Glomerular endothelial cell (primary cell): ENCODE data around the gene ARSI. TPM values are rescaled to one million over a fixed set of nuclear protein-coding genes. Genes with fewer than 3 reads are reported as not detected.

Experiments used
- DNase-seq: peaks from one replicate; pipeline ENCODE4 v3.0.0-alpha.2; 2011; ENCODE audit warnings: low read depth, low spot score; ENCODE audit errors: extremely low read depth
- total RNA-seq: library from RNA; depleted of rRNA; stranded (reverse); fragments of >200 nt; gene quantifications from 2 replicates; pipeline ENCODE4 v1.2.3, GENCODE V29; 2015

The ARSI gene
- total RNA-seq, 1 donor from 2014 or later, result 5.3 TPM

GRCh38 chr5:150327139-150327538 is 24.4 kb upstream of the ARSI start:
- DNase-seq, result no peak

DNA sequence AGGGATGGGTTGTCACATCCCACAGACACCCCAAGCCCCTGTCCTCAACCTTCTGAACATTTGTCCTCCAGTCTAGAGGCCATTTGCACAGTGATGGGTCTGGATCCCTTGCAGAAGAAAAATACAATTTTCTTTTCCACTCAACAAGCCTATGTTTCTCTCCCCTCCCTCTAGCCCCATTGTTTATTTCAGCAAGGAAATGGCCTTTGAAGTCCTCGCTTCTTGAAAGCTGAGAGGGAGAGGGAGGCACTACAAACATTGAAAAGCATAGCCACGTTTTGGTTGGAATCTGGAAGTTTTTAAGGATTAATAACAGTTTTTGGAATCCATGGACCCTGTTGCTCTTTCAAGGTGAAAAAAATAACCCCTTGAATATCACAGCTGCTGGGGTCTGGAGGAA is 24.0 kb upstream of the ARSI start:
- DNase-seq, result no peak

DNA sequence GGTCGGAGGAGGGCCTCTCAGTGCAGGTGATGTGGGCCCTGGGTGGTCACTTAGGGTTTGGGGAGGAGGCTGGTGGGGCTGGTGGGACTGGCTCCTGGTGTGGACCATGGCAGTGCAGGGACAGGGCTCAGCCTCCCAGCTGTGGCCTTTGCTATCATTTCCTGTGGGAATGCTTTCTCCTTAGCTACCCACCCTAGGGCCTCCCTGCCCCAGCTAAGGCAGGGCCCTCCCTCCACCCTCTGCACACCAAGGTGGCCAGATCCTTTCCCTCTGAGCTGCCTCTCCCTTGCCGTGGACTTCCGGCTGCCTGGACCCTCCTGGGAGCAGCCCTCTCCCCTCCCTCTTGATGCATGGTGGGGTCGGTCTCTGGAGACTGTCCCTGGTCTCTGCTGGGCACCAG is 22.7 kb upstream of the ARSI start:
- no peak for DNase-seq

- DNase-seq, result no peak
Measured at GRCh38 chr5:150323819-150324218, 21.1 kb upstream of the ARSI start.

DNA sequence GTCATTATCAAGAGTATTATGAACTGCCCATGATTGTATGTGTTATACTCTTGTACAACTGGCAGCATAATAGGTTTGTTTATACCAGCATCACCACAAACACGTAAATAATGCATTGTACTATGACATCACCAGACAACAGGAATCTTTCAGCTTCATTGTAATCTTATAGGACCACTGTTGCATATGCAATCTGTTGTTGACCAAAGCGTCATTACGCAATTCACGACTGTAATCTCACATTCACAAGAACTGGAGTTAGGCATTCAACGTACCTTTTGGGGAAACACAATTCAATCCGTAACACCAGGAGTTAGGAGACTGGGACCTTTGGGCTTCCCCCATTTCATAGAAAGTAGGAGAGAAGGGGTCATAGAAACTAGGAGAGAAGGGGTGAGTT is 20.4 kb upstream of the ARSI start:
- no peak for DNase-seq

DNA sequence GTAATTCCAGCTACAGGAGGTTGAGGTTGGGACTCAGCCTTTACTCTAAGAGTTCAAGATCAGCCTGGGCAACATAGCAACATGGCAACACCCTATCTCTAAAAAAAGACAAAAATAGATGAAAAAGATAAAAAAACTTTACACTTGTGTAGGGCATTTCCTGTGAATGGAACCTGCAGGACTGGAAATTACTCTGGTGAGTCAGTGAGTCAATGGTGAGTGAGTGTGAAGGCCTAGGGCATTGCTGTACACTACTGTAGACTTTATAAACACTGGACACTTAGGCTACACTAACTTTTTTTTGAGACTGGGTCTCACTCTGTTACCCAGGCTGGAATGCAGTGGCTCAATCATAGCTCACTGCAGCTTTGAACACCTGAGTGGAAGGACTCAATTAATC is 19.5 kb upstream of the ARSI start:
- no peak for DNase-seq

GRCh38 chr5:150321784-150322183 is 19.1 kb upstream of the ARSI start:
- no peak for DNase-seq

DNA sequence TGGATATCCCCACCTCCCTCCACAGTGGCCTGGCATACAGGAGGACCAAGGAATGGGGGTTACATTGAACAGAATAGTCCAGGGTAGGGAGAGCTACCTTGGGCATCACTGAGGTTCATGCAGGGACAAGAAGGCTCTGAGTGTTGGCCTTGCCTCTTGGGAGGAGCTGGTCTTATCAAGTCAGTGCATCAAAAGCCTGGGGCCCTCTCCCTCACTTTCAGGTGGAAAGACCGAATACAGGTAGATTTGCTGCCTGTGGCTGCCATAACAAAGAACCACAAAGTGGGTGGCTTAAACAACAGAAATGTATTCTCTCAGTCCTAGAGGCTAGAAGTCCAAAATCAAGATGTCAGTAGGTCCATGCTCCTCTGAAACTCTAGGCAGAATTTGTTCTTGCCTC is 18.5 kb upstream of the ARSI start:
- DNase-seq, result no peak

- DNase-seq, result no peak
Measured at GRCh38 chr5:150320044-150320613, 17.4 kb upstream of the ARSI start.

DNA sequence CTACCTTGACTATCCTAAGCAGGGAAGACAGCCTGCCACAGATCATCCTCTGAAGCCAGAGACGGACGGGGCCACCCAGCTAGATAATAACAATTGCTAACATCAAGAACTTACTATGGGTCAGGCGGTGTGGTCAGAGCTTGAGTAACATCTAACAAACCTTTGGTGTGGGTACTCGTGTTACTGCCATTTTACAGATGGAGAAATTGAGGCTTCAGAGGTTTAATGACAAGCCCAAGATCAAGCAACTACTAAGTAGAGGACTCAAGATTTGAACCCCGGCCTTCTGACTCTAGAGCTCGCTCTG is 16.7 kb upstream of the ARSI start:
- DNase-seq, result no peak

DNA sequence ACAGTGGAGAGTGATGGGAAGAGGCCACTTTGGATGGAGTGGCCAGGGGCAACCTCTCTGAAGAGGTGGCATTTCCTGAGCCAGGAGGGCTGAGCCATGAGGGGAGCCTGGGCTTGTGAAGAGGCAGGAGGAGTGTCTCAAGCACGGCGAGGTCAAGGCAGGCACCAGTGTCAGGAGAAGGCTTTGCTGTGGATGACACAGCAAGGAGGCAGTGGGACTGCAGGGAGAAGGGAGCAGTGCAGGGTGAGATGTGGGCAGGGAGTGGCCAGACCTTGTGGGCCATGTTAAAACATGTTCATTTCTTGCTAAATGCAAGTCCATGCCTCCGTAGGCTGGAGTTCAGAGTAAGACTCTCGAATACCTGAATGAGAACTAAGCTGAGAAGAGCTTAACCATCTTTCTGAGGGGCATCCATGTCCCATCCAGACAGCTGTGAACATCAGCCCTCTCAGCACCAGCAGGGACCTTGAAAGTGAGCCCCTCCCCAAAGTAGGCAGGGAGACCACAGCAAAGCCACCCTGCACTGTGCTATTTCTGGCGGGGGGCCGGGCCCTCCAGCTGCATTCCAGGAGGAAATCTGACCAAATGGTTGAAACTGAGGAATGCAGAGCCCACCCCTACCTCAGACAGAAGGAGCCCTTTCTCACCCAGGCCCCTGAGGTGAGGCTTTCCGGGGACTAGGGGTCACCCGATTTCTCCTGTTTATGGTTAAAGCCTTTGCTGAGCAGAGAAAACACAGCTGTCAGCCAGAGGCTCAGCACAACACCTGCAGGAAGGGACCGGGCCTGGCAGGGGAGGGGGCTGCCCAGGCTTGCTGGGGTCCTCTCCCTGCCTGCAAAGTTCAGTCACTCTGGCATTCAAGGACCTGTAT is 16.1 kb upstream of the ARSI start:
- no peak for DNase-seq

DNA sequence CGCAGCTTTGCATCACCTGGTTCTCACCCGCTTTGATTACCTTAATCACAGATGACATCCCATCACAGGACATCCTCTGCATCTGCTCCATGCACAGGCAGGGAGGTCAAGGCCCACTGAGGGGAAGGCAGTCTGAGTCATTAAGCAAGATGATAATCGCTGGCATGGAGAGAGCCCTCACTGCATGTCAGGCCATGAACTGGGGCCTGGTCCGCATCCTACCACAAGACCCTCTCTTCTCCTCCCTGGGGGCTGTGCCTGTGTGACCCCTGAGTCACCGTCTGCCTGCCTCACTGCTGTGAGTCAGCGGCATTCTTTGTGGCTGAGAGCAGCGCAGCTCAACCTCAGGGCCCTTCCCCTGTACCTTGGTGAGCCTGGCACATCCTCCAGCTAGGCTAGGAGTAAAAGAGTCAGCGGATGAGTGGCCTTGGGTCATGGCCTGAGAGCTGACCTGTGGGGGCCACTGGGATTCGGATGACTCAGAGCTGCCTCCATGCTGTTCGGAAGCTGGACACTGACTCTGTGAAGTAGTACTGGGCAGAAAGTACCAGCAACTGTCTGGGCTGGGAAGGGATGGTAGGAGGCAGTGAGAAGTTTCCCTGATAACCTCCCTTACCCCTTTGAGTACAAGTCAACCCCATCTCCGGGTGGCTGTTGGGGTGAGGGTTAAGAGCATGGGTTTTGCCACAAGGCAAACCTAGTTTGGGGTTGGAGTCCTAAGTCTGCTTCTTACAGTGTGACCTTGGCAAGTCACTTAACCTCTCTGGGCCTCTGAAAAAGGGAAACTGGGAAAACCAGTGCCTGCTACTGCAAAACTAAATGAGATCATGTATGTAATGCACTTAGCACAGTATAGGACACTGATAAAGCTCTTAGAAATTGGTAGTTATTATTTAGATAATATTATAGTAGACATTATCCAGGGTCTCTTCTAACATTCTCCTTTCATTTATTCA is 14.6 kb upstream of the ARSI start:
- DNase-seq, result peak; percentile 27

- DNase-seq, result no peak
Measured at GRCh38 chr5:150316320-150316719, 13.6 kb upstream of the ARSI start.

GRCh38 chr5:150315245-150315644 is 12.5 kb upstream of the ARSI start:
- DNase-seq, result no peak

- no peak for DNase-seq
Measured at GRCh38 chr5:150313921-150314716, 11.4 kb upstream of the ARSI start.

GRCh38 chr5:150313501-150313900 is 10.8 kb upstream of the ARSI start:
- DNase-seq, result no peak

- DNase-seq, result no peak
Measured at GRCh38 chr5:150312518-150312917, 9.8 kb upstream of the ARSI start.

GRCh38 chr5:150311015-150311692 is 8.4 kb upstream of the ARSI start:
- DNase-seq, result no peak

GRCh38 chr5:150310246-150310645 is 7.5 kb upstream of the ARSI start:
- DNase-seq, result no peak

- no peak for DNase-seq
Measured at GRCh38 chr5:150309886-150310239, 7.2 kb upstream of the ARSI start.
